ENCODE data around the gene CSMD2. TPM values are rescaled to one million over a fixed set of nuclear protein-coding genes. Genes with fewer than 3 reads are reported as not detected.
A peak's percentile ranks its signal among the peaks of the same experiment; 100 is the strongest.

CSMD2 gene
- total RNA-seq, 2 experiments from 2014 or later, result not detected

GRCh38 chr1:33719771-33720670, 445.0 kb downstream of the CSMD2 start:
- ChIA-PET POLR2A (no interaction called here), CTCF (no interaction called here)
- no peak overlapping the region for H3K4me3 Mint-ChIP-seq
- H3K9me3 Mint-ChIP-seq (ENCODE audit: low read depth), result no peaks in the 10 kb centered on the region
- no peaks in the 10 kb centered on the region for H3K36me3 Mint-ChIP-seq (ENCODE audit: low read depth)
- ATAC-seq (no peak), DNase-seq (no peak)
- H3K27me3 Mint-ChIP-seq, result peaks cover 6% of the 10 kb centered on the region
- H3K4me1 Mint-ChIP-seq, result no peaks in the 10 kb centered on the region
- H3K27ac Mint-ChIP-seq, result no peak overlapping the region
- intact Hi-C loops (cut with DNase I, micrococcal nuclease), result no loop called here

- intact Hi-C loops (cut with DNase I, micrococcal nuclease), result no loop called here
- ATAC-seq (no peak), DNase-seq (no peak)
- POLR2A ChIA-PET, result interaction anchor here (0.6 kb wide), 1 partner anchor 1201 kb away, joined by 3 read pairs; no protein-coding TSS in a partner anchor
- CTCF ChIA-PET, result no interaction called here
- Mint-ChIP-seq H3K36me3 (ENCODE audit: low read depth) (no peaks in the 10 kb centered on the region), H3K27ac (no peak overlapping the region), H3K4me1 (no peaks in the 10 kb centered on the region), H3K9me3 (ENCODE audit: low read depth) (no peaks in the 10 kb centered on the region), H3K27me3 (peaks cover 6% of the 10 kb centered on the region), H3K4me3 (no peak overlapping the region)
Measured at GRCh38 chr1:33719326-33719725, 445.7 kb downstream of the CSMD2 start.

- Mint-ChIP-seq H3K4me3 (no peak overlapping the region), H3K36me3 (ENCODE audit: low read depth) (no peaks in the 10 kb centered on the region), H3K27me3 (peaks cover 5% of the 10 kb centered on the region), H3K27ac (no peak overlapping the region), H3K4me1 (no peaks in the 10 kb centered on the region), H3K9me3 (ENCODE audit: low read depth) (no peaks in the 10 kb centered on the region)
- ATAC-seq (no peak), DNase-seq (no peak)
- intact Hi-C loops (cut with DNase I, micrococcal nuclease), result no loop called here
- ChIA-PET CTCF (no interaction called here), POLR2A (no interaction called here)
Measured at GRCh38 chr1:33718186-33718585, 446.8 kb downstream of the CSMD2 start.

- no peaks in the 10 kb centered on the region for H3K4me1 Mint-ChIP-seq
- no peak for ATAC-seq
- no peak overlapping the region for H3K27ac Mint-ChIP-seq
- intact Hi-C loops (cut with DNase I, micrococcal nuclease), result no loop called here
- no peak for DNase-seq
- ChIA-PET POLR2A (no interaction called here), CTCF (no interaction called here)
- no peak overlapping the region for H3K4me3 Mint-ChIP-seq
- H3K9me3 Mint-ChIP-seq (ENCODE audit: low read depth), result no peaks in the 10 kb centered on the region
- H3K27me3 Mint-ChIP-seq, result peaks cover 5% of the 10 kb centered on the region
- H3K36me3 Mint-ChIP-seq (ENCODE audit: low read depth), result no peaks in the 10 kb centered on the region
Measured at GRCh38 chr1:33716976-33717688, 447.9 kb downstream of the CSMD2 start.

DNA sequence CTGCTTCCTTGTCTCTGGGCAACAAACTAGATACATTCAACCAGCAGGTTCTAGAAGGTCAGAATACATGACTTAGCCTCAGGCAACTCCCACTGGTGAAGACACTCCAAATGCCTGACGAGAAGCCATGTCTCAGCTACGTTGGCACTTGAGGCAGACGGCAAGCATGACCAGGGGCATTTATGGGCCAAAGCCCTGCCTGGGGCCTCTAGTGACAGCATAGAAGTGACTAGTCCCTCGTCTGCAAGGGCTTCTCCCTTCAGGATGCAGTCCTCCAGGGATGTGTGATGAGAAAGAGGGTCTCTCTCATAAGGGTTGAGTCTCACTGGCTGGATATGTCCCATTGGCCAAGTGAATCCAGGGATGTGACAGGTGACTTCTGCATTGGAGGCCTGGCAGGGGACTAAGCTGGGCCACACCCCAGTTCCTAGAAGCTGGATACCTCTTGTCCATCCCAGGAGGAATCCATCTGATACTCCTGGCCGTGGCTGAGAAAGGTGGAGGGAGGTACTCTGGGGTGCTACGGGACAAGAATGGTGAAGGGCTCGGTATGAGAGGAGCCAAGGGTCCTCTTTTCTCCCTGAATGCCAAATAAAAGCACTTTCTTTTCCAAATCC, 449.7 kb downstream of the CSMD2 start:
- no peak for DNase-seq
- intact Hi-C loops (cut with DNase I, micrococcal nuclease), result no loop called here
- Mint-ChIP-seq H3K4me1 (no peaks in the 10 kb centered on the region), H3K36me3 (ENCODE audit: low read depth) (no peaks in the 10 kb centered on the region), H3K27me3 (peaks cover 8% of the 10 kb centered on the region), H3K9me3 (ENCODE audit: low read depth) (no peaks in the 10 kb centered on the region), H3K27ac (no peak overlapping the region), H3K4me3 (no peak overlapping the region)
- no peak for ATAC-seq
- POLR2A ChIA-PET, result no interaction called here
- CTCF ChIA-PET, result interaction anchor here (0.6 kb wide), 1 partner anchor 12 kb away, joined by 3 read pairs; no protein-coding TSS in a partner anchor

DNA sequence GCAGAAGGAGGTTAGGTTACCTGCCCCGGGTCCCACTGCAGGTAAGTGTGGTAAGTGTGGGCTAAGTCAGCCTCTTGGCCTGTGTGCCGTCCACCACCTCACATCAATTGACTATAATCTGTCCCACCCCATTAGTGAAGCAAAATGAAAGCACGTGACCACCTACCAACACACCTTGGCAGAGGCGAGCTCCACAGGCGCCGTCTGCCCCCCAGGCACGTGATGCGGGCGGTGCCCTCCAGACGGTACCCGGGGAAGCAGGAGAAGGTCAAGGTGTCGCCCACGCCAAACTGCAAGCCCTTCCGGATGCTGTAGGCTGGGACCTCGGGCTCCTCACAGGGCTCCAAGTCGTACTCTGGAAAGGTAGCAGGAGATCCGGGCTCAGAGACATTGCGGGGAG, 450.6 kb downstream of the CSMD2 start:
- Mint-ChIP-seq H3K4me1 (no peaks in the 10 kb centered on the region), H3K27ac (no peak overlapping the region), H3K9me3 (ENCODE audit: low read depth) (no peaks in the 10 kb centered on the region), H3K27me3 (peaks cover 10% of the 10 kb centered on the region), H3K4me3 (no peak overlapping the region), H3K36me3 (ENCODE audit: low read depth) (no peaks in the 10 kb centered on the region)
- ChIA-PET CTCF (no interaction called here), POLR2A (no interaction called here)
- DNase-seq (no peak), ATAC-seq (no peak)
- intact Hi-C loops (cut with DNase I, micrococcal nuclease), result no loop called here

- DNase-seq, result no peak
- no peaks in the 10 kb centered on the region for H3K36me3 Mint-ChIP-seq (ENCODE audit: low read depth)
- peaks cover 12% of the 10 kb centered on the region for H3K27me3 Mint-ChIP-seq
- POLR2A ChIA-PET, result no interaction called here
- CTCF ChIA-PET, result no interaction called here
- ATAC-seq, result no peak
- intact Hi-C loops (cut with DNase I, micrococcal nuclease), result no loop called here
- no peaks in the 10 kb centered on the region for H3K9me3 Mint-ChIP-seq (ENCODE audit: low read depth)
- H3K4me3 Mint-ChIP-seq, result no peak overlapping the region
- H3K27ac Mint-ChIP-seq, result no peak overlapping the region
- no peaks in the 10 kb centered on the region for H3K4me1 Mint-ChIP-seq
Measured at GRCh38 chr1:33713058-33713877, 451.8 kb downstream of the CSMD2 start.

- H3K4me1 Mint-ChIP-seq, result no peaks in the 10 kb centered on the region
- H3K4me3 Mint-ChIP-seq, result no peak overlapping the region
- DNase-seq (no peak), ATAC-seq (no peak)
- no peak overlapping the region for H3K27ac Mint-ChIP-seq
- peaks cover 18% of the 10 kb centered on the region for H3K27me3 Mint-ChIP-seq
- CTCF ChIA-PET, result no interaction called here
- intact Hi-C loops (cut with DNase I, micrococcal nuclease), result no loop called here
- H3K9me3 Mint-ChIP-seq (ENCODE audit: low read depth), result no peaks in the 10 kb centered on the region
- POLR2A ChIA-PET, result no interaction called here
- H3K36me3 Mint-ChIP-seq (ENCODE audit: low read depth), result no peaks in the 10 kb centered on the region
Measured at GRCh38 chr1:33712186-33712585, 452.8 kb downstream of the CSMD2 start.

- ATAC-seq, result no peak
- no peak overlapping the region for H3K27ac Mint-ChIP-seq
- CTCF ChIA-PET, result no interaction called here
- no peak for DNase-seq
- no peaks in the 10 kb centered on the region for H3K4me1 Mint-ChIP-seq
- peaks cover 21% of the 10 kb centered on the region for H3K27me3 Mint-ChIP-seq
- H3K9me3 Mint-ChIP-seq (ENCODE audit: low read depth), result no peaks in the 10 kb centered on the region
- intact Hi-C loops (cut with DNase I, micrococcal nuclease), result no loop called here
- no peak overlapping the region for H3K4me3 Mint-ChIP-seq
- H3K36me3 Mint-ChIP-seq (ENCODE audit: low read depth), result no peaks in the 10 kb centered on the region
- POLR2A ChIA-PET, result no interaction called here
Measured at GRCh38 chr1:33711511-33711910, 453.5 kb downstream of the CSMD2 start.

GRCh38 chr1:33710967-33711366, 454.1 kb downstream of the CSMD2 start:
- Mint-ChIP-seq H3K27me3 (peaks cover 24% of the 10 kb centered on the region), H3K36me3 (ENCODE audit: low read depth) (no peaks in the 10 kb centered on the region), H3K4me3 (no peak overlapping the region), H3K27ac (no peak overlapping the region), H3K9me3 (ENCODE audit: low read depth) (no peaks in the 10 kb centered on the region), H3K4me1 (no peaks in the 10 kb centered on the region)
- intact Hi-C loops (cut with DNase I, micrococcal nuclease), result no loop called here
- ChIA-PET POLR2A (no interaction called here), CTCF (no interaction called here)
- no peak for ATAC-seq
- DNase-seq, result no peak

DNA sequence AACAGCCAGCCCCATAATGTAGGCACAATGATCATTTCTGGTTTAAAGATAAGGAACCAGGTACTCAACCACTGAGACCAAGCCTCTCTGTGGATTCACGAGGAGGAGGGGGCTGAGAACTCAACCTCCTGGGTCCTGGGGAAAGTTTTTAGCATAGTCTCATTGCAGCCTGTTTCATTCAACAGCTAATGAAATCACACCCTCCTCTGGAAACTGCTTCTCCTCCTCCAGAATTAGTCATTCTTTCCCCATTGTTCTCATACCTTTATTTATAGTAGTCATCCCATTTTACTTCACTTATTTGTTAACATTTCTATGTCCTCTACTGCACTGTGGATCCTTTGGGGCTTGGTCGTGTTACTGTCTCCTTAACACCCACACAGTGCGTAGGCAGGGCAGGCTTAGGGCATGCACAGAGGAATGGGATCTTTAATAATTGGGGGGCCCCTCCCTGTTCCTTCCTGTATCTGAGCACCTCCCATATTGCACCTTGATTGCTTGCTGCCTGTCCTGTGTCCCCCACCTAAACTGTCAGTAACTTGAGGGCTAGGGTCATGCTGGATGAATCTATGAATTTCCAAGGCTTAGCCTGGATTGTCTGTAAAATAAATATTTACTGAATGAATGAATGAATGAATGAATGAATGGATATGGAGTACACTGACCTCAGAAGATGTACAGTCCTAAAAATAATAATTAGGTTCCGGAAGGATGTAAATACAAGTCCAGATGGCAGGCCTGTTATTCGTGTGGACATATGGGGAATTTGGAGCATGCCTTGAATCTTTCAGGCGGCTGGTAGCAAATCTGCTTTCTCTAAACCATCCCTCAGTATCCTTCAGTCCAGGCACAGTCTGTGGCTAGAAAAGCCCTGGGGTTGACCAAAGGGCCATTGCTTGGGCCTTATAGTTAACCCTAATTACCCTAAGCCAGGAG, 455.0 kb downstream of the CSMD2 start:
- intact Hi-C loops (cut with DNase I, micrococcal nuclease), result no loop called here
- DNase-seq, result no peak
- no peaks in the 10 kb centered on the region for H3K9me3 Mint-ChIP-seq (ENCODE audit: low read depth)
- ATAC-seq, result peak; percentile 23
- no peaks in the 10 kb centered on the region for H3K36me3 Mint-ChIP-seq (ENCODE audit: low read depth)
- ChIA-PET CTCF (no interaction called here), POLR2A (no interaction called here)
- H3K4me1 Mint-ChIP-seq, result no peaks in the 10 kb centered on the region
- H3K27ac Mint-ChIP-seq, result no peak overlapping the region
- H3K4me3 Mint-ChIP-seq, result no peak overlapping the region
- H3K27me3 Mint-ChIP-seq, result peaks cover 24% of the 10 kb centered on the region

All from activated CD4-positive, alpha-beta T cell treated with anti-CD3 and anti-CD28 coated beads for 36 hours (primary cell).